ENCODE results near the gene CCDC50.

CCDC50 gene

GRCh38 chr3:191376516-191377141 is 47.4 kb downstream of the CCDC50 start:
- no peak for DNase-seq (ENCODE audit: low read depth in 1 of 2, low spot score in 1 of 2)

GRCh38 chr3:191378142-191378812 is 49.1 kb downstream of the CCDC50 start:
- DNase-seq (ENCODE audit: low read depth in 1 of 2, low spot score in 1 of 2): no peak

GRCh38 chr3:191379446-191379845 is 50.3 kb downstream of the CCDC50 start:
- DNase-seq (ENCODE audit: low read depth in 1 of 2, low spot score in 1 of 2): no peak

- no peak for DNase-seq (ENCODE audit: low read depth in 1 of 2, low spot score in 1 of 2)
These were observed 50.8 kb downstream of the CCDC50 start for GRCh38 chr3:191380001-191380400.

GRCh38 chr3:191381303-191381702 is 52.1 kb downstream of the CCDC50 start:
- DNase-seq (ENCODE audit: low read depth in 1 of 2, low spot score in 1 of 2): no peak

GRCh38 chr3:191382661-191383060 is 53.5 kb downstream of the CCDC50 start:
- no peak for DNase-seq (ENCODE audit: low read depth in 1 of 2, low spot score in 1 of 2)

GRCh38 chr3:191383124-191383523 is 53.9 kb downstream of the CCDC50 start:
- DNase-seq (ENCODE audit: low read depth in 1 of 2, low spot score in 1 of 2): no peak

- no peak for DNase-seq (ENCODE audit: low read depth in 1 of 2, low spot score in 1 of 2)
These were observed 55.9 kb downstream of the CCDC50 start for GRCh38 chr3:191385101-191385500.

GRCh38 chr3:191387441-191388077 is 58.4 kb downstream of the CCDC50 start:
- DNase-seq (ENCODE audit: low read depth in 1 of 2, low spot score in 1 of 2): no peak

GRCh38 chr3:191388823-191389222 is 59.6 kb downstream of the CCDC50 start:
- no peak for DNase-seq (ENCODE audit: low read depth in 1 of 2, low spot score in 1 of 2)

- no peak for DNase-seq (ENCODE audit: low read depth in 1 of 2, low spot score in 1 of 2)
These were observed 61.4 kb downstream of the CCDC50 start for GRCh38 chr3:191390580-191390979.

GRCh38 chr3:191391861-191392808 is 62.9 kb downstream of the CCDC50 start:
- no peak for DNase-seq (ENCODE audit: low read depth in 1 of 2, low spot score in 1 of 2)

GRCh38 chr3:191393146-191393545 is 64.0 kb downstream of the CCDC50 start:
- no peak for DNase-seq (ENCODE audit: low read depth in 1 of 2, low spot score in 1 of 2)

- DNase-seq (ENCODE audit: low read depth in 1 of 2, low spot score in 1 of 2): no peak
These were observed 68.6 kb downstream of the CCDC50 start for GRCh38 chr3:191397771-191398170.

GRCh38 chr3:191398607-191399006 is 69.4 kb downstream of the CCDC50 start:
- DNase-seq (ENCODE audit: low read depth in 1 of 2, low spot score in 1 of 2): no peak

- DNase-seq (ENCODE audit: low read depth in 1 of 2, low spot score in 1 of 2): no peak
These were observed 70.7 kb downstream of the CCDC50 start for GRCh38 chr3:191399918-191400317.

- no peak for DNase-seq (ENCODE audit: low read depth in 1 of 2, low spot score in 1 of 2)
These were observed 72.7 kb downstream of the CCDC50 start for GRCh38 chr3:191401775-191402357.

GRCh38 chr3:191409791-191410359 is 80.7 kb downstream of the CCDC50 start:
- DNase-seq (ENCODE audit: low read depth in 1 of 2, low spot score in 1 of 2): no peak

- DNase-seq (ENCODE audit: low read depth in 1 of 2, low spot score in 1 of 2): no peak
These were observed 83.6 kb downstream of the CCDC50 start for GRCh38 chr3:191412759-191413158.

- no peak for DNase-seq (ENCODE audit: low read depth in 1 of 2, low spot score in 1 of 2)
These were observed 85.1 kb downstream of the CCDC50 start for GRCh38 chr3:191414286-191414685.

- no peak for DNase-seq (ENCODE audit: low read depth in 1 of 2, low spot score in 1 of 2)
These were observed 85.5 kb downstream of the CCDC50 start for GRCh38 chr3:191414732-191415131.

Data from stimulated activated CD4-positive, alpha-beta T cell treated with anti-CD3 and anti-CD28 coated beads, Interleukin-15, amount 100 ng/mL, for 1 hour (primary cell).